Brain microvascular endothelial cell (primary cell): ENCODE results near the gene POSTN.
A peak's percentile ranks its signal among the peaks of the same experiment; 100 is the strongest.

Source experiments
- DNase-seq: peaks from one replicate; pipeline ENCODE4 v3.0.0-alpha.2; 2020
- H3K27ac ChIP-seq: fragments of 250-450 bp; sonication (Bioruptor Pico); 2 replicates; pipeline ENCODE4 v1.5.1; 2020; ENCODE audit warnings: mild to moderate bottlenecking, moderate library complexity
- H3K27me3 ChIP-seq: fragments of 250-450 bp; sonication (Bioruptor Pico); replicated peaks from 2 replicates; pipeline ENCODE4 v1.5.1; 2020; ENCODE audit warnings: mild to moderate bottlenecking
- H3K36me3 ChIP-seq: fragments of 250-450 bp; sonication (Bioruptor Pico); replicated peaks from 2 replicates; pipeline ENCODE4 v1.5.1; 2020; ENCODE audit warnings: mild to moderate bottlenecking
- H3K4me3 ChIP-seq: 2 replicates; pipeline ENCODE4 v1.5.1; 2011; ENCODE audit warnings: low read depth, mild to moderate bottlenecking, control low read depth, low read length, moderate library complexity
- in situ Hi-C: cut with HindIII; loops from 2 replicates; pipeline ENCODE4 v1.10.0; 2017; ENCODE audit warnings: low sequenced_read_pairs, low pct_ligation_motif_present
- TF ChIP-seq, protein P1 (sequence below): IDR thresholded peaks from 2 replicates; pipeline ENCODE4 v1.5.1; 2011; ENCODE audit warnings: low read depth, mild to moderate bottlenecking, moderate library complexity, low read length, control low read depth, inconsistent platforms; ENCODE audit errors: missing control alignments

The POSTN gene, protein sequence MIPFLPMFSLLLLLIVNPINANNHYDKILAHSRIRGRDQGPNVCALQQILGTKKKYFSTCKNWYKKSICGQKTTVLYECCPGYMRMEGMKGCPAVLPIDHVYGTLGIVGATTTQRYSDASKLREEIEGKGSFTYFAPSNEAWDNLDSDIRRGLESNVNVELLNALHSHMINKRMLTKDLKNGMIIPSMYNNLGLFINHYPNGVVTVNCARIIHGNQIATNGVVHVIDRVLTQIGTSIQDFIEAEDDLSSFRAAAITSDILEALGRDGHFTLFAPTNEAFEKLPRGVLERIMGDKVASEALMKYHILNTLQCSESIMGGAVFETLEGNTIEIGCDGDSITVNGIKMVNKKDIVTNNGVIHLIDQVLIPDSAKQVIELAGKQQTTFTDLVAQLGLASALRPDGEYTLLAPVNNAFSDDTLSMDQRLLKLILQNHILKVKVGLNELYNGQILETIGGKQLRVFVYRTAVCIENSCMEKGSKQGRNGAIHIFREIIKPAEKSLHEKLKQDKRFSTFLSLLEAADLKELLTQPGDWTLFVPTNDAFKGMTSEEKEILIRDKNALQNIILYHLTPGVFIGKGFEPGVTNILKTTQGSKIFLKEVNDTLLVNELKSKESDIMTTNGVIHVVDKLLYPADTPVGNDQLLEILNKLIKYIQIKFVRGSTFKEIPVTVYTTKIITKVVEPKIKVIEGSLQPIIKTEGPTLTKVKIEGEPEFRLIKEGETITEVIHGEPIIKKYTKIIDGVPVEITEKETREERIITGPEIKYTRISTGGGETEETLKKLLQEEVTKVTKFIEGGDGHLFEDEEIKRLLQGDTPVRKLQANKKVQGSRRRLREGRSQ

DNA sequence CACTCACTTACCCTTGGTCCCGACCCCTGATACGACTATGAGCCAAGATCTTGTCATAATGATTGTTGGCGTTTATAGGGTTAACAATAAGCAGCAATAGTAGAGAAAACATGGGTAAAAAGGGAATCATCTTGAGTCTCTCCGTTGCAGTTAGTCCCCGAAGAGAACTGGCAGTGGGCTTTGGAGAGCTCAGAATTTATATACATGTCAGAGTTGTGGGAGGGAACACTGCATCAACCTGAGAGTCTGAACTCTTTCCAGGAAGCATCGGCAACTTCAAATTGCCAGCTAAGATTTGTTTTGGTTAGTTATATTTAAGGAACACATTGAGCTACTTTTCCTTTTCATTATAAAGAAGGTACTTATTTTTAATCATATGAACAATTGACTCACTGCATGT lies at the start of gene POSTN:
Gene POSTN, minus strand, starts transcription at position 172 of the 400 bp plus-strand sequence. Its CDS starts 42 bp downstream, at position 130.
- in situ Hi-C loops, result no loop called here
- peak within 1 kb of the TSS; percentile 46 for H3K4me3 ChIP-seq
- H3K36me3 ChIP-seq, result no peaks in the 10 kb centered on the region
- H3K27me3 ChIP-seq, result no peaks in the 10 kb centered on the region
- peak; percentile 29 for DNase-seq
- TF ChIP-seq, protein P1, sequence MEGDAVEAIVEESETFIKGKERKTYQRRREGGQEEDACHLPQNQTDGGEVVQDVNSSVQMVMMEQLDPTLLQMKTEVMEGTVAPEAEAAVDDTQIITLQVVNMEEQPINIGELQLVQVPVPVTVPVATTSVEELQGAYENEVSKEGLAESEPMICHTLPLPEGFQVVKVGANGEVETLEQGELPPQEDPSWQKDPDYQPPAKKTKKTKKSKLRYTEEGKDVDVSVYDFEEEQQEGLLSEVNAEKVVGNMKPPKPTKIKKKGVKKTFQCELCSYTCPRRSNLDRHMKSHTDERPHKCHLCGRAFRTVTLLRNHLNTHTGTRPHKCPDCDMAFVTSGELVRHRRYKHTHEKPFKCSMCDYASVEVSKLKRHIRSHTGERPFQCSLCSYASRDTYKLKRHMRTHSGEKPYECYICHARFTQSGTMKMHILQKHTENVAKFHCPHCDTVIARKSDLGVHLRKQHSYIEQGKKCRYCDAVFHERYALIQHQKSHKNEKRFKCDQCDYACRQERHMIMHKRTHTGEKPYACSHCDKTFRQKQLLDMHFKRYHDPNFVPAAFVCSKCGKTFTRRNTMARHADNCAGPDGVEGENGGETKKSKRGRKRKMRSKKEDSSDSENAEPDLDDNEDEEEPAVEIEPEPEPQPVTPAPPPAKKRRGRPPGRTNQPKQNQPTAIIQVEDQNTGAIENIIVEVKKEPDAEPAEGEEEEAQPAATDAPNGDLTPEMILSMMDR, result no peak
- no peak within 1 kb of the TSS for H3K27ac ChIP-seq

DNA sequence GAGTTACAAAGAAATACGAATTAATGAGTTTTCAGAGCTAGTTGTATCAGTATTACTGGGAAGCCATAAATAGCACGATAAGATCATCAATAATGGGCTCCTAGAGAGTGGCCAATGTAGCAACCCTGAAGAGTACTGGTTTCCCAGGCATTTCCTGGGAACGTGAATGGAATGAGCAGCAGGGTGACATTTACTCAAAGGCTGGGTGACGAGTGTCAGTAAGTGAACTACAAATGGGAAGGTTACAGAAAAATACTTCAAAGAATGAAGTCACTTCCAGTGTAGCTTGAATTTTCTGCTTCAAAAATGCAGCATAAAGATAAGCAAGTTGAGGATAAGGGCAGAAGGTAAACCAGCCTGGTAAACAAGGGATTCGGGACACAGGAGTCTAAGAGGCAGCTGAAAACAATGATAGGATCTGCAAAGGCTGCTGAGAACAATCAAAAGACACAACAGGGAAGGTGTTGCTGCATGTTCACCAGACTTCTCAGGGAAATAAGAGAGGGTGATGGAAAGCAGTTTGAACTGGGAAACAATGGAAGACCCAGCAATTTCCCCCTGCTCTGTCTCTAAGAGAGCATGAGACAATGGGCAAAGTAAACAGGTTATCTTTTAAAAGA lies 48.6 kb upstream of the POSTN start:
- DNase-seq, result peak; percentile 61
- in situ Hi-C loops, result no loop called here
- H3K36me3 ChIP-seq, result peaks cover 2% of the 10 kb centered on the region
- peak overlapping the region; percentile 75 for H3K27ac ChIP-seq
- no peak overlapping the region for H3K4me3 ChIP-seq
- TF ChIP-seq, protein P1, result no peak
- no peaks in the 10 kb centered on the region for H3K27me3 ChIP-seq

DNA sequence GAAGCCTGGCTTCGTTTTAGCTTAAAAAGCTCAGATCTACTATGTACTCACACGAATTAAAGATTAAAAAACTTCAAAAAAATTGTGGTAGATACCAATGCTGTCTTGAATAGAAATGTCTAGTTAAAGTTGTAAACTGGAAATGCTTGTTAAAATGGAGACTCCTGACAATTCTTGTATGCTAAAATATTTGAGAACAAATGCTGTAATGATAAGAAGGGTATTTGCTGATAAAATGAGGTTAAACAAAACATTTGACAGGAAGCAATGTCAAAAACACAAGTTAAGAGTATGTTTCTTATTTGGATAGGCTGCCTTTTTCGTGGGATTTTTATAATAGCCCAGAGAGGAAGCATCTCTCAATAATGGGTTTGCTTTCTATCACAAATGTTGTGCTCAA lies 48.0 kb upstream of the POSTN start:
- H3K4me3 ChIP-seq, result no peak overlapping the region
- TF ChIP-seq, protein P1, result no peak
- no peaks in the 10 kb centered on the region for H3K27me3 ChIP-seq
- in situ Hi-C loops, result no loop called here
- peaks cover 2% of the 10 kb centered on the region for H3K36me3 ChIP-seq
- DNase-seq, result no peak
- H3K27ac ChIP-seq, result peak overlapping the region; percentile 75

DNA sequence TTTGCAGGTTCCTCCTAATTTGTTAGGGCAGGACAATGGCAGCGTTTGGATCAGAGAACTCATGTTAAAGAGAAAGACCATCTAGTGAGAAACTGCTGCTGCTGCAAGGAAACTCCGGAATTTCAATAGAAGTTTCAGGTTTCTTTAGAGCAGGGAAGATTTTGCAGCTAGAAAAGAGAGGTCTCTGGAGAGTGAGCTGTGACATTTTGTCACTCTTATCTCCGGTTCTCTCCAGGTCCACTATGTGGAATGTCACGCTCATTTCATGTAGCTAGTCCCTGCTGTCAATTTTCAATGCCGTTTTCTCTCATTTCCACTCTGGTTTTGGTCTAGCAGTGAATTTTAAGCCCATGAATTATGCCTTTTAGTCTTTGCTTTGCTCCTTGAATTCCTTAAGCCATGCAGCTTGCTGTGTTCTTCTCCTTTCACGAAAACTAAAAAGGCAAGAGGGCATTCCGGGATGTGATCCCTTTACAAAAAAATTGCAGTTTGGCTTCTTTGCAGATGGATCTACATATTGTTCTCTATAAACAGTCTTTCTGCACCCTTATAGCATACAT lies 46.7 kb upstream of the POSTN start:
- no peak for DNase-seq
- H3K27me3 ChIP-seq, result no peaks in the 10 kb centered on the region
- in situ Hi-C loops, result no loop called here

DNA sequence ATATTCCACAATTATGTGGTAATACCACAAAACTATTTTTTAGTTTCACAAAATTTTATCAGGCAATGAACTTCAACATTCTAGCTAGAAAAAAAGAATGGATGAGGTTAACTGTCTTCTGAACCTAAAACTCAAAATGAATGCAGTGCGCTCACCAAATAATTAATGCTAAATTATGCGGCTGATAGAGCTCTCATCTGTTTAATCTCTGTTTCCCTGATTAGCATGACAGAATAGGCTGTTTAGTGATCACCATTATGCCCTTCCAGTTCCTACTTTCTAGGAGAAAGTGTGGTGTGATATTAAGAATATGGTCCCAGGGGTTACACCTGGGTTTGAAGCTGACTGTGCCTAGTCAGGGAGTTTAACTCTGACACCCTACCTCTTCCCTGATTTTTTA lies 42.8 kb upstream of the POSTN start:
- in situ Hi-C loops, result no loop called here
- Histone ChIP-seq H3K27ac (peak overlapping the region; percentile 54), H3K36me3 (peaks cover 13% of the 10 kb centered on the region), H3K4me3 (no peak overlapping the region), H3K27me3 (no peaks in the 10 kb centered on the region)
- TF ChIP-seq, protein P1, result no peak
- DNase-seq, result no peak

More for the DNA sequence above, 46.7 kb upstream of the POSTN start:
- H3K36me3 ChIP-seq, result peaks cover 2% of the 10 kb centered on the region
- TF ChIP-seq, protein P1, result no peak
- no peak overlapping the region for H3K4me3 ChIP-seq
- no peak overlapping the region for H3K27ac ChIP-seq
